K562 (cell line): ENCODE results near the gene CRACR2B. TPM values are rescaled to one million over a fixed set of nuclear protein-coding genes. Genes with fewer than 3 reads are reported as not detected.

Experiments
- BMI1 ChIP-seq: fragments of 150-350 bp; IDR thresholded peaks from 2 replicates; pipeline ENCODE4 v1.6.1; 2014; ENCODE audit warnings: low read length
- FOXJ2 ChIP-seq: fragments of 200-800 bp; sonication (Bioruptor generic); IDR thresholded peaks from 2 replicates; pipeline ENCODE4 v1.6.1; 2016; ENCODE audit warnings: missing genetic modification characterization, missing compliant biosample characterization
- HDAC8 ChIP-seq: fragments of 450-650 bp; IDR thresholded peaks from 2 replicates; pipeline ENCODE4 v1.6.1; 2016; ENCODE audit warnings: mild to moderate bottlenecking, missing genetic modification characterization, moderate library complexity, missing compliant biosample characterization
- KDM5B ChIP-seq: fragments of 200-600 bp; sonication (generic); IDR thresholded peaks from 2 replicates; pipeline ENCODE4 v1.6.1; 2012; ENCODE audit warnings: low read depth, mild to moderate bottlenecking, moderate library complexity, low read length, control low read depth, inconsistent platforms; ENCODE audit not compliant: insufficient replicate concordance
- LARP7 ChIP-seq: fragments of 450-650 bp; IDR thresholded peaks from 2 replicates; pipeline ENCODE4 v1.6.1; 2016
- MAFK ChIP-seq: IDR thresholded peaks from 2 replicates; pipeline ENCODE4 v1.6.1; 2011; ENCODE audit warnings: low read length, improper control_type of control experiment
- TRIM28 ChIP-seq: fragments of 450-650 bp; IDR thresholded peaks from 2 replicates; pipeline ENCODE4 v1.6.1; 2017
- ZNF77 ChIP-seq: fragments of 250-450 bp; sonication (Bioruptor Pico); IDR thresholded peaks from 2 replicates; pipeline ENCODE4 v1.5.0; 2020
- polyA plus RNA-seq, 8 experiments: library from polyadenylated mRNA; depleted of rRNA in 4 of 8; stranded (reverse) in 5 of 8; unstranded in 3 of 8; fragments of >200 nt; fragmentation: Nextera tagmentation in 2 of 8; fragmentation: Illumina TruSeq in 1 of 8; extraction: Ambion mirVana in 2 of 8; extraction: Trizol in 1 of 8; gene quantifications; 2 replicates each; pipeline versions ENCODE4 v1.2.1 to v1.2.3, GENCODE V29; 2011 to 2014; ENCODE audit warnings: inconsistent platforms in 1 of 8, missing spikeins in 1 of 8
- total RNA-seq, 7 experiments: library from RNA; depleted of rRNA in 6 of 7; stranded (reverse); fragments of >200 nt in 6 of 7; fragmentation: Illumina TruSeq in 2 of 7; extraction: Trizol in 2 of 7; gene quantifications; 2 replicates each; pipeline versions ENCODE4 v1.2.1 to v1.2.3, GENCODE V29; 2011 to 2021; ENCODE audit warnings: low replicate concordance in 1 of 7
- TF ChIP-seq, protein P1 (sequence below): fragments of 450-650 bp; formaldehyde crosslinking; IDR thresholded peaks from 2 replicates; pipeline ENCODE4 v1.4.0; 2022; ENCODE audit warnings: missing genetic modification characterization
- TF ChIP-seq, protein P2 (sequence below), 2 experiments: fragments of 450-650 bp in 1 of 2; sonication (generic) in 1 of 2; formaldehyde crosslinking in 1 of 2; IDR thresholded peaks in 1 of 2; conservative IDR thresholded peaks in 1 of 2; 2 replicates each; pipeline versions ENCODE4 v1.6.1 to v1.8.1; 2016 to 2023; ENCODE audit warnings: mild to moderate bottlenecking in 2 of 2, moderate library complexity in 2 of 2, inconsistent platforms in 1 of 2, missing genetic modification reagents in 1 of 2
- TF ChIP-seq, protein P3 (sequence below): fragments of 250-450 bp; sonication (Bioruptor Pico); IDR thresholded peaks from 2 replicates; pipeline ENCODE4 v1.8.0; 2022; ENCODE audit warnings: inconsistent platforms
- TF ChIP-seq, protein P4 (sequence below): fragments of 200-600 bp; sonication (generic); IDR thresholded peaks from one replicate; pipeline ENCODE4 v1.6.1; 2012; ENCODE audit warnings: mild to moderate bottlenecking, low read depth, low read length, inconsistent platforms

The CRACR2B gene
- total and polyA plus RNA-seq, 9 of the 15 experiments (the other 6 are each of a cell fraction or from before 2014, with no cell fraction given) = 0.10 to 51.0 (median 6.0) TPM

DNA sequence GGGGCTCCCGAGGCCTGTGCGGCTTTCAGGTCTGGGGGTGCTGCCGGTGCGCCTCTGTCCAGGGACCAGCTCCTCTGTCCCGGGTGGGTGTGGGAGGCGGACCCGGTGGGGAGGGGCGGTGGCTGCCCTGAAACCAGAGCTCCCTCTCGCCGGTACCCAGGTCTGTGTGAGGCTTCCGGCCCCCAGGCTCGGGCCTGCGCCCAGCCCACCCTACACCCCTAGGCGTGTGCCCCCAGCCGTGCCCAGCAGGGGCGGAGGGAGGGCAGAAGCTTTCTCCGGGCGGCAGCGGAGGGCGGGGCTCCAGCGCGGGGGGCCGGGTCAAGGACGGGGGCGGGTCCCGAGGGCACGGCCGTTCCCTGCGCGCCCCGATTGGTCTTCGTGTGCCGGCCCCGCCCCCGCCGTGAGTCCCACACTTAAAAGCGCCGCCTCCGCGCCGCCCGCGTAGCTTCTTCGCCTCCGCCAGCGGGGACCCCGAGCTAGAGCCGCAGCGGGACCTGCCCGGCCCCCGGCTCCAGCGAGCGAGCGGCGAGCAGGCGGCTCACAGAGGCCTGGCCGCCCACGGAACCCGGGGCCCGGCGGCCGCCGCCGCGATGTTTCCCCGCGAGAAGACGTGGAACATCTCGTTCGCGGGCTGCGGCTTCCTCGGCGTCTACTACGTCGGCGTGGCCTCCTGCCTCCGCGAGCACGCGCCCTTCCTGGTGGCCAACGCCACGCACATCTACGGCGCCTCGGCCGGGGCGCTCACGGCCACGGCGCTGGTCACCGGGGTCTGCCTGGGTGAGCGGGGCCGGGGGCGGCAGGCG, 8.4 kb upstream of the CRACR2B start (continued):
- TF ChIP-seq, protein P1, sequence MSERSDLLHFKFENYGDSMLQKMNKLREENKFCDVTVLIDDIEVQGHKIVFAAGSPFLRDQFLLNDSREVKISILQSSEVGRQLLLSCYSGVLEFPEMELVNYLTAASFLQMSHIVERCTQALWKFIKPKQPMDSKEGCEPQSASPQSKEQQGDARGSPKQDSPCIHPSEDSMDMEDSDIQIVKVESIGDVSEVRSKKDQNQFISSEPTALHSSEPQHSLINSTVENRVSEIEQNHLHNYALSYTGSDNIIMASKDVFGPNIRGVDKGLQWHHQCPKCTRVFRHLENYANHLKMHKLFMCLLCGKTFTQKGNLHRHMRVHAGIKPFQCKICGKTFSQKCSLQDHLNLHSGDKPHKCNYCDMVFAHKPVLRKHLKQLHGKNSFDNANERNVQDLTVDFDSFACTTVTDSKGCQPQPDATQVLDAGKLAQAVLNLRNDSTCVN = no peak
- TF ChIP-seq, protein P2, sequence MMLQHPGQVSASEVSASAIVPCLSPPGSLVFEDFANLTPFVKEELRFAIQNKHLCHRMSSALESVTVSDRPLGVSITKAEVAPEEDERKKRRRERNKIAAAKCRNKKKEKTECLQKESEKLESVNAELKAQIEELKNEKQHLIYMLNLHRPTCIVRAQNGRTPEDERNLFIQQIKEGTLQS (IDR thresholded peaks at IDR 0.05) = no peak
- TF ChIP-seq, protein P2 (CRISPR knock-in tag; conservative IDR thresholded peaks at IDR 0.05) = no peak
- TF ChIP-seq KDM5B (peak; percentile 92), MAFK (no peak), BMI1 (no peak), LARP7 (no peak), TRIM28 (no peak), ZNF77 (CRISPR knock-in tag) (no peak), HDAC8 (tag) (no peak), FOXJ2 (tag) (no peak)
- TF ChIP-seq, protein P3, sequence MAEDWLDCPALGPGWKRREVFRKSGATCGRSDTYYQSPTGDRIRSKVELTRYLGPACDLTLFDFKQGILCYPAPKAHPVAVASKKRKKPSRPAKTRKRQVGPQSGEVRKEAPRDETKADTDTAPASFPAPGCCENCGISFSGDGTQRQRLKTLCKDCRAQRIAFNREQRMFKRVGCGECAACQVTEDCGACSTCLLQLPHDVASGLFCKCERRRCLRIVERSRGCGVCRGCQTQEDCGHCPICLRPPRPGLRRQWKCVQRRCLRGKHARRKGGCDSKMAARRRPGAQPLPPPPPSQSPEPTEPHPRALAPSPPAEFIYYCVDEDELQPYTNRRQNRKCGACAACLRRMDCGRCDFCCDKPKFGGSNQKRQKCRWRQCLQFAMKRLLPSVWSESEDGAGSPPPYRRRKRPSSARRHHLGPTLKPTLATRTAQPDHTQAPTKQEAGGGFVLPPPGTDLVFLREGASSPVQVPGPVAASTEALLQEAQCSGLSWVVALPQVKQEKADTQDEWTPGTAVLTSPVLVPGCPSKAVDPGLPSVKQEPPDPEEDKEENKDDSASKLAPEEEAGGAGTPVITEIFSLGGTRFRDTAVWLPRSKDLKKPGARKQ (CRISPR knock-in tag) = no peak
- TF ChIP-seq, protein P4, sequence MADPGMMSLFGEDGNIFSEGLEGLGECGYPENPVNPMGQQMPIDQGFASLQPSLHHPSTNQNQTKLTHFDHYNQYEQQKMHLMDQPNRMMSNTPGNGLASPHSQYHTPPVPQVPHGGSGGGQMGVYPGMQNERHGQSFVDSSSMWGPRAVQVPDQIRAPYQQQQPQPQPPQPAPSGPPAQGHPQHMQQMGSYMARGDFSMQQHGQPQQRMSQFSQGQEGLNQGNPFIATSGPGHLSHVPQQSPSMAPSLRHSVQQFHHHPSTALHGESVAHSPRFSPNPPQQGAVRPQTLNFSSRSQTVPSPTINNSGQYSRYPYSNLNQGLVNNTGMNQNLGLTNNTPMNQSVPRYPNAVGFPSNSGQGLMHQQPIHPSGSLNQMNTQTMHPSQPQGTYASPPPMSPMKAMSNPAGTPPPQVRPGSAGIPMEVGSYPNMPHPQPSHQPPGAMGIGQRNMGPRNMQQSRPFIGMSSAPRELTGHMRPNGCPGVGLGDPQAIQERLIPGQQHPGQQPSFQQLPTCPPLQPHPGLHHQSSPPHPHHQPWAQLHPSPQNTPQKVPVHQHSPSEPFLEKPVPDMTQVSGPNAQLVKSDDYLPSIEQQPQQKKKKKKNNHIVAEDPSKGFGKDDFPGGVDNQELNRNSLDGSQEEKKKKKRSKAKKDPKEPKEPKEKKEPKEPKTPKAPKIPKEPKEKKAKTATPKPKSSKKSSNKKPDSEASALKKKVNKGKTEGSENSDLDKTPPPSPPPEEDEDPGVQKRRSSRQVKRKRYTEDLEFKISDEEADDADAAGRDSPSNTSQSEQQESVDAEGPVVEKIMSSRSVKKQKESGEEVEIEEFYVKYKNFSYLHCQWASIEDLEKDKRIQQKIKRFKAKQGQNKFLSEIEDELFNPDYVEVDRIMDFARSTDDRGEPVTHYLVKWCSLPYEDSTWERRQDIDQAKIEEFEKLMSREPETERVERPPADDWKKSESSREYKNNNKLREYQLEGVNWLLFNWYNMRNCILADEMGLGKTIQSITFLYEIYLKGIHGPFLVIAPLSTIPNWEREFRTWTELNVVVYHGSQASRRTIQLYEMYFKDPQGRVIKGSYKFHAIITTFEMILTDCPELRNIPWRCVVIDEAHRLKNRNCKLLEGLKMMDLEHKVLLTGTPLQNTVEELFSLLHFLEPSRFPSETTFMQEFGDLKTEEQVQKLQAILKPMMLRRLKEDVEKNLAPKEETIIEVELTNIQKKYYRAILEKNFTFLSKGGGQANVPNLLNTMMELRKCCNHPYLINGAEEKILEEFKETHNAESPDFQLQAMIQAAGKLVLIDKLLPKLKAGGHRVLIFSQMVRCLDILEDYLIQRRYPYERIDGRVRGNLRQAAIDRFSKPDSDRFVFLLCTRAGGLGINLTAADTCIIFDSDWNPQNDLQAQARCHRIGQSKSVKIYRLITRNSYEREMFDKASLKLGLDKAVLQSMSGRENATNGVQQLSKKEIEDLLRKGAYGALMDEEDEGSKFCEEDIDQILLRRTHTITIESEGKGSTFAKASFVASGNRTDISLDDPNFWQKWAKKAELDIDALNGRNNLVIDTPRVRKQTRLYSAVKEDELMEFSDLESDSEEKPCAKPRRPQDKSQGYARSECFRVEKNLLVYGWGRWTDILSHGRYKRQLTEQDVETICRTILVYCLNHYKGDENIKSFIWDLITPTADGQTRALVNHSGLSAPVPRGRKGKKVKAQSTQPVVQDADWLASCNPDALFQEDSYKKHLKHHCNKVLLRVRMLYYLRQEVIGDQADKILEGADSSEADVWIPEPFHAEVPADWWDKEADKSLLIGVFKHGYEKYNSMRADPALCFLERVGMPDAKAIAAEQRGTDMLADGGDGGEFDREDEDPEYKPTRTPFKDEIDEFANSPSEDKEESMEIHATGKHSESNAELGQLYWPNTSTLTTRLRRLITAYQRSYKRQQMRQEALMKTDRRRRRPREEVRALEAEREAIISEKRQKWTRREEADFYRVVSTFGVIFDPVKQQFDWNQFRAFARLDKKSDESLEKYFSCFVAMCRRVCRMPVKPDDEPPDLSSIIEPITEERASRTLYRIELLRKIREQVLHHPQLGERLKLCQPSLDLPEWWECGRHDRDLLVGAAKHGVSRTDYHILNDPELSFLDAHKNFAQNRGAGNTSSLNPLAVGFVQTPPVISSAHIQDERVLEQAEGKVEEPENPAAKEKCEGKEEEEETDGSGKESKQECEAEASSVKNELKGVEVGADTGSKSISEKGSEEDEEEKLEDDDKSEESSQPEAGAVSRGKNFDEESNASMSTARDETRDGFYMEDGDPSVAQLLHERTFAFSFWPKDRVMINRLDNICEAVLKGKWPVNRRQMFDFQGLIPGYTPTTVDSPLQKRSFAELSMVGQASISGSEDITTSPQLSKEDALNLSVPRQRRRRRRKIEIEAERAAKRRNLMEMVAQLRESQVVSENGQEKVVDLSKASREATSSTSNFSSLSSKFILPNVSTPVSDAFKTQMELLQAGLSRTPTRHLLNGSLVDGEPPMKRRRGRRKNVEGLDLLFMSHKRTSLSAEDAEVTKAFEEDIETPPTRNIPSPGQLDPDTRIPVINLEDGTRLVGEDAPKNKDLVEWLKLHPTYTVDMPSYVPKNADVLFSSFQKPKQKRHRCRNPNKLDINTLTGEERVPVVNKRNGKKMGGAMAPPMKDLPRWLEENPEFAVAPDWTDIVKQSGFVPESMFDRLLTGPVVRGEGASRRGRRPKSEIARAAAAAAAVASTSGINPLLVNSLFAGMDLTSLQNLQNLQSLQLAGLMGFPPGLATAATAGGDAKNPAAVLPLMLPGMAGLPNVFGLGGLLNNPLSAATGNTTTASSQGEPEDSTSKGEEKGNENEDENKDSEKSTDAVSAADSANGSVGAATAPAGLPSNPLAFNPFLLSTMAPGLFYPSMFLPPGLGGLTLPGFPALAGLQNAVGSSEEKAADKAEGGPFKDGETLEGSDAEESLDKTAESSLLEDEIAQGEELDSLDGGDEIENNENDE = no peak
